HEK293 (cell line): ENCODE measurements around the gene PIM2.
A peak's percentile ranks its signal among the peaks of the same experiment; 100 is the strongest.

ENCODE experiments used
- CTCF ChIA-PET: fragments of 350-600 bp; formaldehyde crosslinking; extraction: SDS; loops from one replicate; lab custom pipeline; 2021; ENCODE audit warnings: antibody characterized with exemption; lab: Yijun Ruan, JAX
- POLR2A ChIA-PET: fragments of 300-600 bp; formaldehyde crosslinking; extraction: SDS; loops from one replicate; lab custom pipeline; 2020; ENCODE audit warnings: antibody characterized with exemption, inconsistent platforms; lab: Yijun Ruan, JAX
- H3K27ac ChIP-seq: fragments of 200-500 bp; sonication (Bioruptor generic); 2 replicates; pipeline ENCODE4 v1.5.1; 2014; ENCODE audit warnings: low read depth, low read length, control low read depth, inconsistent platforms; ENCODE audit errors: extremely low read depth
- H3K36me3 ChIP-seq, 2 experiments: fragments of 200-500 bp in 1 of 2; sonication (Bioruptor generic) in 1 of 2; 1 replicate in 1 of 2; 2 replicates in 1 of 2; pipeline ENCODE4 v1.5.1; 2014 to 2017; ENCODE audit warnings: inconsistent platforms in 2 of 2, low read length in 2 of 2; ENCODE audit not compliant: control insufficient read depth in 2 of 2, insufficient read depth in 1 of 2
- H3K4me1 ChIP-seq: fragments of 200-500 bp; sonication (Bioruptor generic); 2 replicates; pipeline ENCODE4 v1.5.1; 2014; ENCODE audit warnings: mild to moderate bottlenecking, low read length, inconsistent platforms; ENCODE audit not compliant: control insufficient read depth, insufficient read depth
- H3K4me3 ChIP-seq: 2 replicates; pipeline ENCODE4 v1.5.1; 2011; ENCODE audit warnings: low read depth, mild to moderate bottlenecking, control low read depth, low read length, moderate library complexity
- H3K9me3 ChIP-seq: fragments of 200-500 bp; sonication (Bioruptor generic); 2 replicates; pipeline ENCODE4 v1.5.1; 2014; ENCODE audit warnings: low read depth, low read length, inconsistent platforms; ENCODE audit not compliant: control insufficient read depth, insufficient read depth
- GLIS1 ChIP-seq: fragments of 450-650 bp; formaldehyde crosslinking; IDR thresholded peaks from 2 replicates; pipeline ENCODE4 v1.5.1; 2016; ENCODE audit warnings: missing biosample characterization, missing genetic modification characterization
- HOXC10 ChIP-seq: sonication (generic); formaldehyde crosslinking; IDR thresholded peaks from 2 replicates; pipeline ENCODE4 v1.8.1; 2023; ENCODE audit warnings: mild to moderate bottlenecking, missing genetic modification reagents
- SCRT2 ChIP-seq: fragments of 450-650 bp; formaldehyde crosslinking; IDR thresholded peaks from 2 replicates; pipeline ENCODE4 v1.5.1; 2016; ENCODE audit warnings: missing biosample characterization, missing genetic modification characterization
- ZBTB17 ChIP-seq: fragments of 450-650 bp; formaldehyde crosslinking; IDR thresholded peaks from 2 replicates; pipeline ENCODE4 v1.5.1; 2016; ENCODE audit warnings: missing biosample characterization, missing genetic modification characterization
- ZBTB20 ChIP-seq: fragments of 450-650 bp; formaldehyde crosslinking; IDR thresholded peaks from 2 replicates; pipeline ENCODE4 v1.5.1; 2016; ENCODE audit warnings: missing biosample characterization, missing genetic modification characterization
- ZEB2 ChIP-seq: fragments of 450-650 bp; formaldehyde crosslinking; IDR thresholded peaks from 2 replicates; pipeline ENCODE4 v1.5.1; 2016; ENCODE audit warnings: missing biosample characterization, missing genetic modification characterization
- ZFHX2 ChIP-seq: fragments of 450-650 bp; formaldehyde crosslinking; conservative IDR thresholded peaks from 2 replicates; pipeline ENCODE4 v1.5.1; 2016; ENCODE audit warnings: missing biosample characterization, missing genetic modification characterization
- ZFP69B ChIP-seq: fragments of 450-650 bp; formaldehyde crosslinking; IDR thresholded peaks from 2 replicates; pipeline ENCODE4 v1.5.1; 2016; ENCODE audit warnings: missing biosample characterization, missing genetic modification characterization
- ZNF211 ChIP-seq: fragments of 450-650 bp; formaldehyde crosslinking; IDR thresholded peaks from 2 replicates; pipeline ENCODE4 v1.5.1; 2016; ENCODE audit warnings: low read depth, missing biosample characterization, missing genetic modification characterization
- ZNF223 ChIP-seq: fragments of 450-650 bp; formaldehyde crosslinking; IDR thresholded peaks from 2 replicates; pipeline ENCODE4 v1.5.1; 2016; ENCODE audit warnings: missing biosample characterization, missing genetic modification characterization
- ZNF366 ChIP-seq: fragments of 450-650 bp; formaldehyde crosslinking; conservative IDR thresholded peaks from 2 replicates; pipeline ENCODE4 v1.5.1; 2016; ENCODE audit warnings: missing biosample characterization, missing genetic modification characterization
- ZNF394 ChIP-seq: fragments of 450-650 bp; formaldehyde crosslinking; IDR thresholded peaks from 2 replicates; pipeline ENCODE4 v1.5.1; 2016; ENCODE audit warnings: missing biosample characterization, missing genetic modification characterization, mild to moderate bottlenecking, moderate library complexity, borderline replicate concordance
- ZNF561 ChIP-seq: fragments of 450-650 bp; IDR thresholded peaks from 2 replicates; pipeline ENCODE4 v1.5.1; 2018; ENCODE audit warnings: missing biosample characterization, missing genetic modification characterization, borderline replicate concordance
- ZNF629 ChIP-seq: fragments of 450-650 bp; formaldehyde crosslinking; IDR thresholded peaks from 2 replicates; pipeline ENCODE4 v1.5.1; 2017; ENCODE audit warnings: missing biosample characterization, missing genetic modification characterization
- ZNF654 ChIP-seq: fragments of 450-650 bp; formaldehyde crosslinking; IDR thresholded peaks from 2 replicates; pipeline ENCODE4 v1.5.1; 2016; ENCODE audit warnings: low read depth, missing biosample characterization, missing genetic modification characterization
- ZNF670 ChIP-seq: fragments of 450-650 bp; formaldehyde crosslinking; IDR thresholded peaks from 2 replicates; pipeline ENCODE4 v1.5.1; 2016; ENCODE audit warnings: missing biosample characterization, missing genetic modification characterization, low read depth
- ZNF785 ChIP-seq: fragments of 450-650 bp; formaldehyde crosslinking; IDR thresholded peaks from 2 replicates; pipeline ENCODE4 v1.5.1; 2016; ENCODE audit warnings: missing biosample characterization, missing genetic modification characterization
- ZNF830 ChIP-seq: fragments of 450-650 bp; IDR thresholded peaks from 2 replicates; pipeline ENCODE4 v1.5.0; 2018; ENCODE audit warnings: missing biosample characterization, missing genetic modification characterization, low read depth, mild to moderate bottlenecking, moderate library complexity
- TF ChIP-seq, protein P1 (sequence below): fragments of 450-650 bp; formaldehyde crosslinking; IDR thresholded peaks from 2 replicates; pipeline ENCODE4 v1.5.1; 2016; ENCODE audit warnings: missing biosample characterization, missing genetic modification characterization
- TF ChIP-seq, protein P2 (sequence below): fragments of 450-650 bp; formaldehyde crosslinking; IDR thresholded peaks from 2 replicates; pipeline ENCODE4 v1.5.1; 2017; ENCODE audit warnings: missing biosample characterization, missing genetic modification characterization
- TF ChIP-seq, protein P3 (sequence below): fragments of 450-650 bp; formaldehyde crosslinking; IDR thresholded peaks from 2 replicates; pipeline ENCODE4 v1.5.1; 2017; ENCODE audit warnings: missing biosample characterization, missing genetic modification characterization
- TF ChIP-seq, protein P4 (sequence below): fragments of 450-650 bp; formaldehyde crosslinking; IDR thresholded peaks from 2 replicates; pipeline ENCODE4 v1.5.1; 2016; ENCODE audit warnings: missing biosample characterization, missing genetic modification characterization
- TF ChIP-seq, protein P5 (sequence below): fragments of 450-650 bp; formaldehyde crosslinking; IDR thresholded peaks from 2 replicates; pipeline ENCODE4 v1.5.1; 2017; ENCODE audit warnings: missing biosample characterization, missing genetic modification characterization

Gene PIM2

DNA sequence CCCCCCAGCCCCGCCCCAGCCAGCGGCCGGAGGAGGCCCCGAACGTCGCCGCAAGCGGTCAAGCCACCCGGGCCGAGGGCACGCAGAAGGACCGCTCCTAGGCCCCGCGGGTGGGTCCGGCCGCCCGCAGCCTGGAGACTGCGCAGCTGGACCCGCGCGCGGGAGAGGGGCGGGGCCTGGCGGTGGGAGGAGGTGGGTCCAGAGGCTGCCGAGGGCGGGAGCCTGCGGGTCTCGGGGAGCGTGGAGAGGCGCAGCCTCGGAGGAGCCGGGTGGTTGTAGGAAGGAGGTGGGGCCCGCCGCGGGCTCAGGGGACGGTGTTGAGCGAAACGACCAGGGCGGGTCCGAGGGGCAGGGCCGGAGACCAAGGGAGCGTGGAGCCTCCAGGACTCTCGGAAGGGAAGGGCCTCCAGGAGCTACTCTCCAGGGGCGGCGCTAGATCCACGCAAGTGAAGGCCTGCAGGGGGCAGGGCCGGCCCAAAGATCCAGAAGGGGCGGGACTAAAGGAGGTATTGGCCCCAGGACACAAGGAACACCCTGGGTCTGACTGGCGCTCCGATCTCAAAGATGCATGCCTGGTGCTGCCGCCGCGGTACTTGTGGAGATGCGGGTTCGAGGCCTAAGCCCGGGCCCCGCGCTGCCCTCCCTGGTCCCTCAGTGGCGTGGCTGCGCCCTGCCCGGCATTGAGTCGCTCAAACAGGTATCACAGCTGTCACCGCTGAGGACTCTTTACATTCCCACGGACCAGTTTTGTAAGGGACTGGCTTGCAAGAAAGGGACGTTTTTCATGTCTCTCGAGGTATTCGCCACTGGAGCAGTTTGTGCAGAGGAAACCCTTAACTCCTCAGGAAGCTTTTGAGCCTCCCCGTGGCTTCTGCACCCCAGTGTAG lies 27.2 kb downstream of the PIM2 start (continued):
- 0 out of 2 replicates have a peak, but pooled peaks have one; percentile 49 for TF ChIP-seq ZEB2 (tag by site-specific recombination)
- no peak for TF ChIP-seq ZNF830
- peak; percentile 49; the same call in 1 of the 2 replicates for TF ChIP-seq ZNF561 (tag by site-specific recombination)
- peak; percentile 86 for TF ChIP-seq GLIS1 (tag by site-specific recombination)
- peak; percentile 79 for TF ChIP-seq SCRT2 (tag by site-specific recombination)
- TF ChIP-seq, protein P1, sequence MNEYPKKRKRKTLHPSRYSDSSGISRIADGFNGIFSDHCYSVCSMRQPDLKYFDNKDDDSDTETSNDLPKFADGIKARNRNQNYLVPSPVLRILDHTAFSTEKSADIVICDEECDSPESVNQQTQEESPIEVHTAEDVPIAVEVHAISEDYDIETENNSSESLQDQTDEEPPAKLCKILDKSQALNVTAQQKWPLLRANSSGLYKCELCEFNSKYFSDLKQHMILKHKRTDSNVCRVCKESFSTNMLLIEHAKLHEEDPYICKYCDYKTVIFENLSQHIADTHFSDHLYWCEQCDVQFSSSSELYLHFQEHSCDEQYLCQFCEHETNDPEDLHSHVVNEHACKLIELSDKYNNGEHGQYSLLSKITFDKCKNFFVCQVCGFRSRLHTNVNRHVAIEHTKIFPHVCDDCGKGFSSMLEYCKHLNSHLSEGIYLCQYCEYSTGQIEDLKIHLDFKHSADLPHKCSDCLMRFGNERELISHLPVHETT (tag by site-specific recombination) = no peak
- TF ChIP-seq HOXC10 (CRISPR knock-in tag) = 0 out of 2 replicates have a peak, but pooled peaks have one; percentile 78
- 0 out of 2 replicates have a peak, but pooled peaks have one; percentile 16 for TF ChIP-seq ZFHX2 (tag by site-specific recombination)
- no peak for TF ChIP-seq ZNF785 (tag by site-specific recombination)
- TF ChIP-seq, protein P2, sequence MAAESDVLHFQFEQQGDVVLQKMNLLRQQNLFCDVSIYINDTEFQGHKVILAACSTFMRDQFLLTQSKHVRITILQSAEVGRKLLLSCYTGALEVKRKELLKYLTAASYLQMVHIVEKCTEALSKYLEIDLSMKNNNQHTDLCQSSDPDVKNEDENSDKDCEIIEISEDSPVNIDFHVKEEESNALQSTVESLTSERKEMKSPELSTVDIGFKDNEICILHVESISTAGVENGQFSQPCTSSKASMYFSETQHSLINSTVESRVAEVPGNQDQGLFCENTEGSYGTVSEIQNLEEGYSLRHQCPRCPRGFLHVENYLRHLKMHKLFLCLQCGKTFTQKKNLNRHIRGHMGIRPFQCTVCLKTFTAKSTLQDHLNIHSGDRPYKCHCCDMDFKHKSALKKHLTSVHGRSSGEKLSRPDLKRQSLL (tag by site-specific recombination) = peak; percentile 83
- TF ChIP-seq ZNF629 = peak; percentile 40; the same call in 1 of the 2 replicates
- TF ChIP-seq, protein P3, sequence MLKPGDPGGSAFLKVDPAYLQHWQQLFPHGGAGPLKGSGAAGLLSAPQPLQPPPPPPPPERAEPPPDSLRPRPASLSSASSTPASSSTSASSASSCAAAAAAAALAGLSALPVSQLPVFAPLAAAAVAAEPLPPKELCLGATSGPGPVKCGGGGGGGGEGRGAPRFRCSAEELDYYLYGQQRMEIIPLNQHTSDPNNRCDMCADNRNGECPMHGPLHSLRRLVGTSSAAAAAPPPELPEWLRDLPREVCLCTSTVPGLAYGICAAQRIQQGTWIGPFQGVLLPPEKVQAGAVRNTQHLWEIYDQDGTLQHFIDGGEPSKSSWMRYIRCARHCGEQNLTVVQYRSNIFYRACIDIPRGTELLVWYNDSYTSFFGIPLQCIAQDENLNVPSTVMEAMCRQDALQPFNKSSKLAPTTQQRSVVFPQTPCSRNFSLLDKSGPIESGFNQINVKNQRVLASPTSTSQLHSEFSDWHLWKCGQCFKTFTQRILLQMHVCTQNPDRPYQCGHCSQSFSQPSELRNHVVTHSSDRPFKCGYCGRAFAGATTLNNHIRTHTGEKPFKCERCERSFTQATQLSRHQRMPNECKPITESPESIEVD (tag by site-specific recombination) = no peak
- peak; percentile 64; the same call in 1 of the 2 replicates for TF ChIP-seq ZBTB20 (tag by site-specific recombination)
- TF ChIP-seq ZNF223 = no peak
- peak; percentile 98 for TF ChIP-seq ZFP69B (tag by site-specific recombination)
- TF ChIP-seq ZNF394 = peak; percentile 20; the same call in 1 of the 2 replicates
- no peak for TF ChIP-seq ZNF670

DNA sequence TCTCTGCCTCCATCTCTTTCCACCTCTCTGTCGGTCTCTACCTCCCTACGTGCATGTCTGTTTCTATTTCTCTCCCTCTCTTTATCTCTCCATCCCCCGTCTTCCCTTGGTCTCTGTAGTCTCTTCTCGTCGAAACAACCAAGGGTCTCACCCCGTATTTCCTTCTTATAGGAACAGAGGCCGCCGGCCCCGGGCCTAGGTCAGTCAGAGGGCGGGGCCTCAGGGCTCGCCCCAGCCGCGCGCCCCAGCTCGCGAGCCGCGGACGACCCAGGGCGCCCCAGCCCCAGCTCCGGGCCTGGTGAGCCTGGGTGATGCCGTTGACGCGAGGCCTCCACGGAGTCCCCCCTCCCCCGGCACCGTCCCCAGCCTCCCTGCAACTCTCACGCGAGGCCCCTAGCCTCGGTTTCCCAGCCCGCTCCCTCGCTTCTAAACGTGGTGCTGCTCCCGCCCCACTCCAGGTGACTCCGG lies 27.9 kb downstream of the PIM2 start:
- Histone ChIP-seq H3K36me3 (peaks cover 5 to 29% of the 10 kb centered on the region in 2 experiments), H3K4me3 (peak overlapping the region; percentile 40), H3K4me1 (no peaks in the 10 kb centered on the region), H3K9me3 (no peaks in the 10 kb centered on the region), H3K27ac (peak overlapping the region; percentile 37; the same call in 1 of the 2 replicates)
- ChIA-PET CTCF (interaction anchor here (0.5 to 1.6 kb wide), 10 partner anchors 8 to 293 kb away, joined by 3 to 6 read pairs (median 3); partner anchors contain the start of gene PCSK1N), POLR2A (interaction anchor here (1.0 to 1.9 kb wide), 7 partner anchors 13 to 215 kb away, joined by 3 to 10 read pairs (median 8); partner anchors contain the start of genes HDAC6 and SLC35A2)
- TF ChIP-seq, protein P4, sequence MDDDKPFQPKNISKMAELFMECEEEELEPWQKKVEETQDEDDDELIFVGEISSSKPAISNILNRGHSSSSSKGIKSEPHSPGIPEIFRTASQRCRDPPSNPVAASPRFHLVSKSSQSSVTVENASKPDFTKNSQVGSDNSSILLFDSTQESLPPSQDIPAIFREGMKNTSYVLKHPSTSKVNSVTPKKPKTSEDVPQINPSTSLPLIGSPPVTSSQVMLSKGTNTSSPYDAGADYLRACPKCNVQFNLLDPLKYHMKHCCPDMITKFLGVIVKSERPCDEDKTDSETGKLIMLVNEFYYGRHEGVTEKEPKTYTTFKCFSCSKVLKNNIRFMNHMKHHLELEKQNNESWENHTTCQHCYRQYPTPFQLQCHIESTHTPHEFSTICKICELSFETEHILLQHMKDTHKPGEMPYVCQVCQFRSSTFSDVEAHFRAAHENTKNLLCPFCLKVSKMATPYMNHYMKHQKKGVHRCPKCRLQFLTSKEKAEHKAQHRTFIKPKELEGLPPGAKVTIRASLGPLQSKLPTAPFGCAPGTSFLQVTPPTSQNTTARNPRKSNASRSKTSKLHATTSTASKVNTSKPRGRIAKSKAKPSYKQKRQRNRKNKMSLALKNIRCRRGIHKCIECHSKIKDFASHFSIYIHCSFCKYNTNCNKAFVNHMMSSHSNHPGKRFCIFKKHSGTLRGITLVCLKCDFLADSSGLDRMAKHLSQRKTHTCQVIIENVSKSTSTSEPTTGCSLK = no peak
- TF ChIP-seq, protein P5, sequence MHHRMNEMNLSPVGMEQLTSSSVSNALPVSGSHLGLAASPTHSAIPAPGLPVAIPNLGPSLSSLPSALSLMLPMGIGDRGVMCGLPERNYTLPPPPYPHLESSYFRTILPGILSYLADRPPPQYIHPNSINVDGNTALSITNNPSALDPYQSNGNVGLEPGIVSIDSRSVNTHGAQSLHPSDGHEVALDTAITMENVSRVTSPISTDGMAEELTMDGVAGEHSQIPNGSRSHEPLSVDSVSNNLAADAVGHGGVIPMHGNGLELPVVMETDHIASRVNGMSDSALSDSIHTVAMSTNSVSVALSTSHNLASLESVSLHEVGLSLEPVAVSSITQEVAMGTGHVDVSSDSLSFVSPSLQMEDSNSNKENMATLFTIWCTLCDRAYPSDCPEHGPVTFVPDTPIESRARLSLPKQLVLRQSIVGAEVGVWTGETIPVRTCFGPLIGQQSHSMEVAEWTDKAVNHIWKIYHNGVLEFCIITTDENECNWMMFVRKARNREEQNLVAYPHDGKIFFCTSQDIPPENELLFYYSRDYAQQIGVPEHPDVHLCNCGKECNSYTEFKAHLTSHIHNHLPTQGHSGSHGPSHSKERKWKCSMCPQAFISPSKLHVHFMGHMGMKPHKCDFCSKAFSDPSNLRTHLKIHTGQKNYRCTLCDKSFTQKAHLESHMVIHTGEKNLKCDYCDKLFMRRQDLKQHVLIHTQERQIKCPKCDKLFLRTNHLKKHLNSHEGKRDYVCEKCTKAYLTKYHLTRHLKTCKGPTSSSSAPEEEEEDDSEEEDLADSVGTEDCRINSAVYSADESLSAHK (tag by site-specific recombination) = peak; percentile 84
- TF ChIP-seq ZBTB17 (tag by site-specific recombination) = no peak
- TF ChIP-seq ZNF366 = peak; percentile 39; the same call in 1 of the 2 replicates
- TF ChIP-seq ZNF654 (tag by site-specific recombination) = no peak
- TF ChIP-seq ZNF211 (tag by site-specific recombination) = no peak
- TF ChIP-seq, all 188 proteins: peak for 2
